A673 (cell line): ENCODE data around the gene LMF1. TPM values are rescaled to one million over a fixed set of nuclear protein-coding genes. Genes with fewer than 3 reads are reported as not detected.

Experiments used
- BruUV-seq: library from RNA; stranded (reverse); fragments of 400-500 nt; replicated peaks from 2 replicates; lab custom pipeline; 2021; lab: Mats Ljungman, UMichigan
- CTCF ChIA-PET: fragments of 300-600 bp; sonication (Branson Sonifier 250); formaldehyde crosslinking; loops from one replicate; lab custom pipeline; 2022; ENCODE audit warnings: antibody characterized with exemption; lab: Charles Lee
- POLR2A ChIA-PET: fragments of 300-600 bp; sonication (Branson Sonifier 250); formaldehyde crosslinking; loops from one replicate; lab custom pipeline; 2022; ENCODE audit warnings: antibody characterized with exemption; ENCODE audit not compliant: low non-redundant PET; lab: Charles Lee
- DNase-seq: peaks from one replicate; pipeline ENCODE4 v3.0.0-alpha.2; 2015; ENCODE audit warnings: low spot score
- H3K27ac ChIP-seq: fragments of 200-600 bp; sonication (generic); 2 replicates; pipeline ENCODE4 v1.5.1; 2016; ENCODE audit warnings: mixed run types, low read depth, mild to moderate bottlenecking, mixed read lengths, antibody characterized with exemption, low read length; ENCODE audit not compliant: poor library complexity, severe bottlenecking
- H3K27me3 ChIP-seq: fragments of 200-600 bp; sonication (generic); replicated peaks from 2 replicates; pipeline ENCODE4 v1.6.1; 2017; ENCODE audit warnings: mixed run types, low read depth, mild to moderate bottlenecking, mixed read lengths, antibody characterized with exemption, low read length; ENCODE audit not compliant: insufficient read depth, poor library complexity
- H3K36me3 ChIP-seq: fragments of 200-600 bp; sonication (generic); 2 replicates; pipeline ENCODE4 v1.6.1; 2016; ENCODE audit warnings: mixed run types, mild to moderate bottlenecking, mixed read lengths, antibody characterized with exemption, low read length; ENCODE audit not compliant: insufficient read depth, poor library complexity, severe bottlenecking
- H3K4me1 ChIP-seq: fragments of 200-600 bp; sonication (generic); 2 replicates; pipeline ENCODE4 v1.6.1; 2017; ENCODE audit warnings: mixed run types, mild to moderate bottlenecking, mixed read lengths, antibody characterized with exemption, low read length; ENCODE audit not compliant: insufficient read depth, poor library complexity, severe bottlenecking
- H3K4me3 ChIP-seq: fragments of 200-600 bp; sonication (generic); 2 replicates; pipeline ENCODE4 v1.5.1; 2016; ENCODE audit warnings: low read depth, mixed run types, mild to moderate bottlenecking, mixed read lengths, low read length; ENCODE audit not compliant: poor library complexity, severe bottlenecking
- H3K9me3 ChIP-seq: fragments of 200-600 bp; sonication (generic); 2 replicates; pipeline ENCODE4 v1.6.1; 2016; ENCODE audit warnings: mixed run types, low read depth, mild to moderate bottlenecking, mixed read lengths, antibody characterized with exemption, low read length; ENCODE audit not compliant: poor library complexity, severe bottlenecking
- EZH2 ChIP-seq: fragments of 200-600 bp; sonication (generic); IDR thresholded peaks from 2 replicates; pipeline ENCODE4 v1.6.1; 2017; ENCODE audit warnings: borderline replicate concordance, low read depth, mild to moderate bottlenecking, mixed read lengths, antibody characterized with exemption, low read length; ENCODE audit not compliant: poor library complexity, severe bottlenecking
- intact Hi-C: fragments of 100-400 bp; cut with micrococcal nuclease; formaldehyde crosslinking; loops from one replicate; pipeline ENCODE4 v1.10.0; 2022; ENCODE audit not compliant: unreplicated experiment
- total RNA-seq: library from RNA; stranded (reverse); gene quantifications from 2 replicates; pipeline ENCODE4 v1.2.3, GENCODE V29; 2021
- TF ChIP-seq, protein P1 (sequence below): fragments of 300-800, 200-600 bp; sonication (generic); conservative IDR thresholded peaks from 2 replicates; pipeline ENCODE4 v1.5.1; 2017; ENCODE audit warnings: low read depth, mild to moderate bottlenecking, antibody characterized with exemption, low read length, moderate library complexity, mixed read lengths

Gene LMF1
- total RNA-seq, 1 experiment from 2014 or later, result 21.0 TPM

GRCh38 chr16:947255-947921 is 23.4 kb downstream of the LMF1 start:
- Histone ChIP-seq H3K9me3 (peaks cover 5% of the 10 kb centered on the region), H3K4me3 (no peak overlapping the region), H3K27me3 (no peaks in the 10 kb centered on the region), H3K36me3 (no peaks in the 10 kb centered on the region), H3K27ac (no peak overlapping the region), H3K4me1 (peaks cover 13% of the 10 kb centered on the region)
- DNase-seq, result peak; percentile 87
- intact Hi-C loops, result no loop called here
- CTCF ChIA-PET, result no interaction called here
- BruUV-seq, result no TSS peak
- POLR2A ChIA-PET, result no interaction called here
- TF ChIP-seq, protein P1, sequence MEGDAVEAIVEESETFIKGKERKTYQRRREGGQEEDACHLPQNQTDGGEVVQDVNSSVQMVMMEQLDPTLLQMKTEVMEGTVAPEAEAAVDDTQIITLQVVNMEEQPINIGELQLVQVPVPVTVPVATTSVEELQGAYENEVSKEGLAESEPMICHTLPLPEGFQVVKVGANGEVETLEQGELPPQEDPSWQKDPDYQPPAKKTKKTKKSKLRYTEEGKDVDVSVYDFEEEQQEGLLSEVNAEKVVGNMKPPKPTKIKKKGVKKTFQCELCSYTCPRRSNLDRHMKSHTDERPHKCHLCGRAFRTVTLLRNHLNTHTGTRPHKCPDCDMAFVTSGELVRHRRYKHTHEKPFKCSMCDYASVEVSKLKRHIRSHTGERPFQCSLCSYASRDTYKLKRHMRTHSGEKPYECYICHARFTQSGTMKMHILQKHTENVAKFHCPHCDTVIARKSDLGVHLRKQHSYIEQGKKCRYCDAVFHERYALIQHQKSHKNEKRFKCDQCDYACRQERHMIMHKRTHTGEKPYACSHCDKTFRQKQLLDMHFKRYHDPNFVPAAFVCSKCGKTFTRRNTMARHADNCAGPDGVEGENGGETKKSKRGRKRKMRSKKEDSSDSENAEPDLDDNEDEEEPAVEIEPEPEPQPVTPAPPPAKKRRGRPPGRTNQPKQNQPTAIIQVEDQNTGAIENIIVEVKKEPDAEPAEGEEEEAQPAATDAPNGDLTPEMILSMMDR, result no peak

DNA sequence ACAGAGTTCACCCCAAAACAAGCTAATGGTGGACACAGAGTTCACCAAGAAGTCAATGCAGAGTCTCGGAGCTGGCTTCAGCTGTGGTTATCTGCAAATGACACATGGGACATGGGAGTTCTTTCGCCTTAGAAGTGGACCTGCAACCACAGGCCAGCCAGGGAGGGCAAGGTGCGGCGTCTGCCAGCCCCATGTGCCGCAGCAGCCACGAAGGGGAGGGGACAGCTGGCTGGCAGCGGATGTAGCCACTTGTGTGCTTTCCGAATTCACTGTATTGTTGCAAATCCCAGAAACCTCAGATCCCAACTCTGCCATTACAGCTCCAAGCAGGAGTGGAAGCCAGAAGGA is 24.8 kb downstream of the LMF1 start:
- no peak overlapping the region for H3K27ac ChIP-seq
- TF ChIP-seq EZH2, result no peak
- TF ChIP-seq, protein P1, result no peak
- peaks cover 12% of the 10 kb centered on the region for H3K9me3 ChIP-seq
- no peaks in the 10 kb centered on the region for H3K36me3 ChIP-seq
- ChIA-PET POLR2A (no interaction called here), CTCF (no interaction called here)
- DNase-seq, result no peak
- BruUV-seq, result no TSS peak
- peaks cover 13% of the 10 kb centered on the region for H3K4me1 ChIP-seq
- intact Hi-C loops, result no loop called here
- H3K4me3 ChIP-seq, result no peak overlapping the region
- no peaks in the 10 kb centered on the region for H3K27me3 ChIP-seq

DNA sequence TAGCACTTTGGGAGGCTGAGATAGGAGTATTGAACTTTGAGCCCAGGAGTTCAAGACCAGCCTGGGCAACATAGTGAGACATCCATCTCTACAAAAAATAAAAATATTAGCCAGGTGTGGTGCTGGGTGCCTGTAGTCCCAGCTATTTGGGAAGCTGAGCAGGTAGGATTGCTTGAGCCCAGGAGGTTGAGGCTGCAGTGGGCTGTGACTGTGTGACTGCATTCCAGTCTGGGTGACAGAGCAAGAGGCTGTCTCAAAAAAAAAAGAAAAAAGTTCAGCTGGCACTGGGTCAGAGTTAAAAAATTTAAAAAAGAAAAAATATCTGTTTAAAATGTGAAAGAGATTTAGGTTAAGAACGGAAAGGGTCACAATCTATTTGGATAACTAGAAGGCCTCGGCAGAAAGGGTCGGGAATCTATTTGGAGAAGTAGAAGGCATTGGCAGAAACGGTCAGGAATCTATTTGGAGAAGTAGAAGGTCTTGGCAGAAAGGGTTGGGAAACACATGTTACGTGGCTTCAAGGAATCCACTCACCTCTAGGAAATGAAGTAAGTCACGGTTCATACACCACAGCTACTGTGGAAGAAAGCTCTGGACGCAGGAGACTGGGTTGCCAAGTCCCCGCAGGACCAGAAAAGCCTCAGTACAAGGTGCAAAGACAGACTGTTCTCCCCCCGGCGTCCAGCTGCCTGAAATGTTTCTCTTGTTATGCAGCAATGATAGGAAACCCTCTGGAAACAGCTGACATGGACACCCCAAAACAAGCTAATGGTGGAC is 25.3 kb downstream of the LMF1 start:
- BruUV-seq, result no TSS peak
- H3K36me3 ChIP-seq, result no peaks in the 10 kb centered on the region
- no peak overlapping the region for H3K27ac ChIP-seq
- intact Hi-C loops, result no loop called here
- H3K4me1 ChIP-seq, result peaks cover 13% of the 10 kb centered on the region
- POLR2A ChIA-PET, result no interaction called here
- TF ChIP-seq EZH2, result no peak
- TF ChIP-seq, protein P1, result no peak
- peaks cover 12% of the 10 kb centered on the region for H3K9me3 ChIP-seq
- H3K27me3 ChIP-seq, result no peaks in the 10 kb centered on the region
- CTCF ChIA-PET, result no interaction called here
- H3K4me3 ChIP-seq, result no peak overlapping the region
- no peak for DNase-seq
